ENCODE results near the gene ZNF232.
"Not testable (repeated sequence)": the region's sequence is repeated elsewhere in the genome, so short reads cannot be mapped to it uniquely, and the experiment has no call there.

Gene ZNF232

GRCh38 chr17:5092218-5093010 lies 19.3 kb downstream of the ZNF232 start:
- no peak for DNase-seq

DNA sequence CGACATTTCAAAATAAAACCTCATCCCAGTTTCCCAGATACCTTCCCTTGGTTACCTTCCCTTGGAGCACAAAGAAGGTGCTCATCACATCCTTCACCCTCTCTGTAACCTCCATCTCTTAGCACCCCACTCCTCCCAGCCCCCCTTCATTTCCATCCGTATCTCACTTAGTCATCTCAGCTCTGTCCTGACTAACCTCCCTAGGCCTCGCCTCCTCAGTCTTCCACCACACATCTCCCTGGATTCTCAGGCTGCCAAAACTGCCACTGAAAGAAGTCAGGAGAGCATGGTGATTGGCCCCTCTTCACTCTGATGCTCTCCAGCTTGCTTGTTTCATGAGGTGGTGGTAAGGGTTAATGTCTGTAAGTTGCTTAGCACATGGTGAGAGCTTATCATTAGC lies 31.1 kb downstream of the ZNF232 start:
- no peak for DNase-seq

- peak; percentile 98 for DNase-seq
Measured at GRCh38 chr17:5078106-5079028, 33.3 kb downstream of the ZNF232 start, which contains the start of gene ZFP3. TSS of gene ZFP3 (plus strand) at chr17:5078467. CDS start at chr17:5091505, 13,038 bp downstream.

GRCh38 chr17:5077781-5078105 lies 33.9 kb downstream of the ZNF232 start:
- no peak for DNase-seq

DNA sequence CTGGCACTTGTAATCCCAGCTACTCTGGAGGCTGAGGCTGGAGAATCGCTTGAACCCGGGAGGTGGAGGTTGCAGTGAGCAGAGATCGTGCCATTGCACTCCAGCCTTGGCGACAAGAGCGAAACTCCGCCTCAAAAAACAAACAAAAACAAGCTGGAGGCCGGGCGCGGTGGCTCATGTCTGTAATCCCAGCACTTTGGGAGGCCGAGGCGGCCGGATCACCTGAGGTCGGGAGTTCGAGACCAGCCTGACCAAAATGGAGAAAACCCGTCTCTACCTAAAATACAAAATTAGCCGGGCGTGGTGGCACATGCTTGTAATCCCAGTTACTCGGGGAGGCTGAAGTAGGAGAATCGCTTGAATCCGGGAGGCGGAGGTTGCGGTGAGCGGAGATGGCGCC lies 34.4 kb downstream of the ZNF232 start:
- DNase-seq = not testable (repeated sequence)

GRCh38 chr17:5075472-5075871 lies 36.2 kb downstream of the ZNF232 start:
- not testable (repeated sequence) for DNase-seq

DNA sequence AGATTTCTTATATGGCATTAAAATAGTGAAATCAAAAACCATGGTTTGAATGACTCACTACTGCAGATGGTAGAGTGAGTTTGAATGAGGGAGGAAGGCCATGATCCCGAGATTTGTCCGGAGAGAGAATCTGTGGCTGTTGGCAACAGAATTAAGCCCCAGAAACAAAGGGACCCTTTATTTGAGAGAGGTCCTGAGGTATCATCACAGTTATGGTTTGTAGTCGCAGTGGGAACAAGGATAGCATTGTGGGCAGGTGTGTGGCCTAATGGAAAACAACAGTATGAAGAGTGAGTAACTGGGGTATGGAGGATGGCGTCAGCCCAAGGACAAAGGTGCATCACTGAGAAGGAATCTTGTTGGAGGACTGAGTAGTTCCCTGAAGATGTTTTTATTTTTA lies 42.0 kb downstream of the ZNF232 start:
- DNase-seq = no peak

- no peak for DNase-seq
Measured at GRCh38 chr17:5068236-5068635, 43.4 kb downstream of the ZNF232 start.

- DNase-seq = no peak
Measured at GRCh38 chr17:5065227-5065744, 46.4 kb downstream of the ZNF232 start.

All from retina (tissue), 1 donor.